Erythroblast (primary cell): Measurements from ENCODE around the gene APH1B.

Experiments
- GATA1 ChIP-seq: IDR thresholded peaks from 2 replicates; pipeline ENCODE4 v1.6.1; 2011; ENCODE audit warnings: low read depth, mild to moderate bottlenecking, control low read depth, low read length, moderate library complexity
- POLR2A ChIP-seq: IDR thresholded peaks from 2 replicates; pipeline ENCODE4 v1.6.1; 2011; ENCODE audit warnings: mild to moderate bottlenecking, low read length

GRCh38 chr15:63308491-63308890 lies 31.1 kb downstream of the APH1B start:
- TF ChIP-seq POLR2A = no peak
- no peak for TF ChIP-seq GATA1
